ENCODE measurements around the gene RPL10.

RPL10 gene

GRCh38 chrX:154401045-154401799 lies 3.0 kb downstream of the RPL10 start:
- no peak for DNase-seq

DNA sequence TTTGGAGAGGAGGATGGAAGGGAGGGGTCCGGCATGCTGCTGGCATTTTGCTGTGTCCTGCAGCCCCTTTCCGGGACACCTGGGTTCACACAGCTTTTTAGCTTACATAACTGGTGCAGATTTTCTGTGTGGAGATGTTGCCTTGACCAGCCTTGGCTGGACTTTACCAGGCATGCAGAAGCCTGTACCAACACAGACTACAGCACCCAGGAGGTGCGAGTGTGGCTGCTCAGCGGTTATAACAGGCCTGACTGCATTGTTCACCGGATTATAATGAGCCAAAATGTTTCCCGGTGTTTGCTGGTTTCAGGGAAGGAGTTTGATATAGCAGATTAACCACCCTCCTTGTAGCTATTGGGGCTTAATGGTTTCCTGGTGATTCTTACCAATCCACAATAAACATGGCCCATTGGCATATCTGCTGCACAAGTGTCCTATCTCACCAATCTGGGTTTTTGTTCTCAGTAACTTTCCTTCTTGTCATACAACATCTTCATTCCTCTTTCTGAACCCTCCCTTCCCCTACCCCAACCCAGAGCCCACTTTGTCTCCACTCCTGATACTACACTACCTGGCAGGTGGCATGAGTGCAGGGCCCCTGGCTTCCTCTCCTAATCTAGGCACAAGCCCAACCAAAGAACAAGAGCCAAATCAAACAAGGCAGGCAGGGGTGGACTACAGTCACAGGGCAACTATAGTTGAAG lies 3.9 kb downstream of the RPL10 start:
- no peak for DNase-seq

DNA sequence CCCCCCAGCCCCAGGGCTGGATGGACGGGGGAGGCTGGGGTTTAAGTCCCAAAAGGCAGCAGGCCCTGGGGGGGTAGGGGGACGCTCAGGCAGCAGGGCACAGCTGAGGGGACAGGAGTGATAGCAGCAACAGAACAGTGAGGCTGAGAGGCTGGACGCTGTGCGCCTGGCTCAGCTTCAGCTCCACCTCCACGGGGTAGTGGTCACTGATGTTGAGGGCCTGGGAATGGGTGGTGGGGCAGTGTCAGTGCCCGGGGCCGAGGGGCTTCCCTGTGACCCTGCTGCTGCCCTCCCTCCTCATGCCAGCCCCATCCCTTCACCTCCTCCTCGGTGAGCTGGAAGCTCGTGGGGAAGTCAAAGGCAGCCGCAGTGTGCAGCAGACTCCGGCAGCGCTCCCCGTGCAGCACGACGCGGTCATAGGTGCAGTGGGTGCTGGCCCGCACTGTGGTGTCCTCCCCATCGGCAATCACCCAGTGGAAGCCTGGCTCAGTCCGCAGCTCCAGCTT lies 4.5 kb downstream of the RPL10 start:
- no peak for DNase-seq

- no peak for DNase-seq
These were observed 5.0 kb downstream of the RPL10 start for GRCh38 chrX:154403192-154403591.

- DNase-seq, result no peak
These were observed 5.7 kb downstream of the RPL10 start for GRCh38 chrX:154403858-154404257.

DNA sequence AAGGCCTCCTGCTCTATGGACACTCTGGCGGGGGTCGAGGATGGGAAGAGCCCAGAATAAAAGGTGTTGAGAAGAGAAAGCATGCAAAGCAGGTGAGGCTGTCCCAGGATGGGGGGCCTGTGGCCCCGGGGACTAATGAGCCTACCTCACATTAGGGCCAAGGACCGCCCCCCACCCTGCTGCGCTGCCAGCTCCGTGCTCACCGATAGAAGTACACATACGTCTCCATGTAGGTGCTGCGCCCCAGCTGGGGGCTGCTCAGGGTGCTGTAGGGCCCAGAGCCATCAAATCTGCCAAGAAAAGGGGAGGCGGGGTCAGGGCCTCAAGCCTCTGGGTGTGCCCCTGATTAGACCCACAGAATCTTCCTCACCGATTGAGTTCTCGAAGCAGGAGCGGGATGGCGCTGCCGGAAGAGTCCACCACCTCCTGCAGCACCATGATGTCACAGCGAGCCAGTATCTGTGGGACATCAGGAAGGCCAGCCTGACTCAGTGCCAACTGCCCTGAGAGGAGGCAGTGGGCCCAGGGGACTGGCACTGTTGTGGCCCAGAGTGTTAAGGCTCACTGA lies 6.5 kb downstream of the RPL10 start:
- DNase-seq, result no peak

DNA sequence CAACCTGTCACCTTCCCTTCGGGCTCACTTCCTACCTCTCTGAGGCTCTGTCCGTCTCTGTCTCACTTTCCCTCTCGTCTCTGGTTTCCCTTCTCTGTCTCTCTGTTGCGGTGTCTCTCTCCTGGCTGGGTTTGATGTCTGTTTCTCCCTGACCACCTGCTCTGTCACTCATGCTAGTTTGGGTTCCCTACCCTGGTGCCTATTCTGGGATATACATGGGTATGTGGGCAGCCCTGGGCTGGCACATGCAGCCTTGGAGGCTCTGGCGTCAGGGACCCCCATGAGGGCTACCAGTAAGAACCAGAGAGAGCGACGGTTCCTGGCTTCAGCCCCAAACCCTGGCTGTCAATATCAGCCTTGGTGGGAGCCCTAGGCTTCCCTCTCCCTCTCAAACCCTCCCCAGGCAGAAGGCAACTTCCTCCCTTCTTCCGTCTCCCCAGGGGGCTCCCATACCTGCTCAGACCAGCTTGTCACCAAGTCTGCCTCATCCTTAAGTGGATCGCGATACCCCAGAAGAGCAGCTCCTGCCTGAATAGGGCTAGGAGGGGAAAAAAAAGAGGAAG lies 10.6 kb downstream of the RPL10 start:
- no peak for DNase-seq

DNA sequence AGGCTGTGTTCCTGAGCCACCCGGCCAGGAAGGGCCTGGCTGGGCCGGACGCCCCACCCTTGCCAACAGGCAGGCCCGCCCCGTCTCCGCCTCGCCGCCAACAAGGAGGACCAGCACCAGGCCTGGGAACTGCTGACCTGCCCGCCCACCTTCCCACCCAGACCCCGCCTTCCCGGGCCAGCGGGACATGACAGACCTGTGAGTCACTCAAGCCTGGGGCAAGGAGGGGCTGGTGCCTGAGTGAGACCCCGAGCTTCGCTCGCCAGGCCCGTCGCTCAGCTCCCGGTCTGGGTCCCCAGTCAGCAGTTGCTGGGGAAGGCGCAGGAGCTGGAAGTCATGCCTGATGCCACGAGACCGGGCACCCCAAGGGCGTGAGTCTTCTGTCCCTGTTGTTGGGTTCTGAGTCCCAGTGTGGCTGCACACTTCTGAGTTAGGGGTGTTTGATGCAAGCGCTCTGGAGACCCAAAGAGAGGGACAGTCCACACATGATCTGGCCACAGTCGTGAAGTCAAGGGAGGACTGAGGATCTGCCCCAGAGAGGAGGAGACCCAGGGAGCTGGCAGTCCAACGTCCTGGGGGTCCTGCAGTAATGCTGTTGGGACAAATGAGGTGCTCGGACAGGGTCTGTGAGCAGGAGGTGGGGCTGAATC lies 11.2 kb downstream of the RPL10 start, which contains the start of gene DNASE1L1:
DNASE1L1 (minus strand) TSS at position 33 of the 650 bp plus-strand sequence. CDS start 3,686 bp downstream, outside the sequence.
- no peak for DNase-seq

DNA sequence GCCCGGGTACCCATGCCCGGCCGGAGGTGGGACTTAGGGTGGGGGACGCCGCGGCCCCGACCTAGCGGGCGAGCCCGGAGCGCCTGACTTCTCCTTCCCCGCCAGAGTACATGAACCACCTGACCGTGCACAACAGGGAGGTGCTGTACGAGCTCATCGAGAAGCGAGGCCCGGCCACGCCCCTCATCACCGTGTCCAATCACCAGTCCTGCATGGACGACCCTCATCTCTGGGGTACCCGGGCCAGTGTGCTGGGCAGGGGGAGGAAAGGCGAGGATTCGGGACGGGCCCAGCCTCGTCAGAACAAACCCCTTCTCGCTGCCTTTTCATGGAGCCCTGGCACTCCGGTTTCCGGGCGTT lies 13.8 kb downstream of the RPL10 start:
- peak; percentile 26 to 48 for DNase-seq

DNA sequence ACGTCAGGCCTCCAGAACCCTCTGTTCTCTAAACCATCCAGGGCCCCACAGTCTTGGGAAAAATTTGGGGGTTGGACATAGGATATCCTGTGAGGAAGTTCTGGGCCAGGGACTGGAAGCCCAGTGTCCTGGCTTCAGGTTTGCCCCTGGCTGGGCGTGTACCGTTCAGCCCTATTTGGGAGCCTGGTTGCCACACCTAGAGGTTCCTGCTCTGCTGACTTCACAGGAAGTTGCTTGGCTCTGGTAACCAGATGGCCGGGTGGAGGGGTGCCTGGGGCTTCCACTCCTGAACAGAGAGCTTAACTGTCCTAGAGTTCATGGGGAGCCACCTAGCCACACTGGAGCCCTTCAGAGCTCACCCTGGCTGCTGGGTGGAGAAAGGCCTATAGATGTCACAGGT lies 14.3 kb downstream of the RPL10 start:
- no peak for DNase-seq

DNA sequence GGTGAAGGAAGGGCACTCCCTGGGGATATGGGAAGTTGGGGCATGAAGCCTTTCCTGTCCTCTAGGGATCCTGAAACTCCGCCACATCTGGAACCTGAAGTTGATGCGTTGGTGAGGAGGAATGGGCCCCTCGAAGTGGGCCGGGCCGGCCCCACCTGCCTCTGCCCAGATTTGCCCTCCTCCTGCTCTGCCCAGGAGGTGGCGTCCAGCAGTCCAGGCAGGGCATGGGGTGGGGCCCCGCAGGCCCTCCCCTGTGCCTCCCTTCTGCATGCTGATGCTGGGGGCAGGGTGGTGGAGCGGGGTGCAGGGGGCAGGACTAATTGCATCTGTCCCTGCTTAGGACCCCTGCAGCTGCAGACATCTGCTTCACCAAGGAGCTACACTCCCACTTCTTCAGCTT lies 15.0 kb downstream of the RPL10 start:
- no peak for DNase-seq

- no peak for DNase-seq
These were observed 19.0 kb downstream of the RPL10 start for GRCh38 chrX:154417157-154417556.

- no peak for DNase-seq
These were observed 21.0 kb downstream of the RPL10 start for GRCh38 chrX:154419189-154419588.

DNA sequence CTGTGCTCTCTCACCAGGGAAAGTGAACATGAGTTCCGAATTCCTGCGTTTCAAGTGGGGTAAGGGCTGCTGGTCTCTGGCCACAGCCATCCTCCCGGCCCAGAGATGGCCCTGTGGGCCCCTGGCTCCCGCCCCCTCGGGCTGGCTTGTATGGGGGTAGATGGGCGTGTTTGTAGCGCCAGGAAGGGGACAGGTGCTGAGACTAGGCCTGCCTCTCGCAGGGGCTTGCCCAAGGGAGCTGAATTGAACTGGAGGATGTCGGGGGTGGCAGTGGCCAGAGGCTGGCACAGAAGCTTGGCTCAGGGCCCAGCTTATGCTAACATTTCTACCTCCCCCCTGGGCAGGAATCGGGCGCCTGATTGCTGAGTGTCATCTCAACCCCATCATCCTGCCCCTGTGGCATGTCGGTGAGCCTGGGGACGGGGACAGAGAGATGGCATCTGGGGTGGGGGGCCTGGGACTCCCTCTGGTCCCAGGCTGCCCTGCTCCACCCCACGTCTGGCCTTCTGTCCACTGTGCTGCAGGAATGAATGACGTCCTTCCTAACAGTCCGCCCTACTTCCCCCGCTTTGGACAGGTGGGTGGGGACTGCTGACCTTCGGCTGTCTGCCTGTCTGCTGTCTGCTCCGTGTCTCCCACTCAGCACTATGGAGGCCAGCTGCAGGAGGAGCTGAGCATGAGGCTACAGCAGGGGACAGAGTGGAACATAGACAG lies 21.7 kb downstream of the RPL10 start:
- DNase-seq, result no peak

DNA sequence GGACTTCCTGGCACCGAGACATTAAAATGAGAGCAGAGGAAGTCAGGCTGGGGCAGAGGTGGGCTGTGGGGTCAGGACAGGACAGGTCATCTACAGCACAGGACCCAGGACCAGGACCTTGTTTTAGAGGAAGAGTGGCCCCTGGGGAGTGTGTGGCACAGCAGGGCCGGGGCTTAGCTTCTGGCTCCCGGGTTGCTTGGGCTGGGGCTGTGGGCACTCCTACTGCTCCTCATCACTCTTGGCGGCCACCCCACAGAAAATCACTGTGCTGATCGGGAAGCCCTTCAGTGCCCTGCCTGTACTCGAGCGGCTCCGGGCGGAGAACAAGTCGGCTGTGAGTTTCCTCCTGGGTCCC lies 22.2 kb downstream of the RPL10 start:
- no peak for DNase-seq

DNA sequence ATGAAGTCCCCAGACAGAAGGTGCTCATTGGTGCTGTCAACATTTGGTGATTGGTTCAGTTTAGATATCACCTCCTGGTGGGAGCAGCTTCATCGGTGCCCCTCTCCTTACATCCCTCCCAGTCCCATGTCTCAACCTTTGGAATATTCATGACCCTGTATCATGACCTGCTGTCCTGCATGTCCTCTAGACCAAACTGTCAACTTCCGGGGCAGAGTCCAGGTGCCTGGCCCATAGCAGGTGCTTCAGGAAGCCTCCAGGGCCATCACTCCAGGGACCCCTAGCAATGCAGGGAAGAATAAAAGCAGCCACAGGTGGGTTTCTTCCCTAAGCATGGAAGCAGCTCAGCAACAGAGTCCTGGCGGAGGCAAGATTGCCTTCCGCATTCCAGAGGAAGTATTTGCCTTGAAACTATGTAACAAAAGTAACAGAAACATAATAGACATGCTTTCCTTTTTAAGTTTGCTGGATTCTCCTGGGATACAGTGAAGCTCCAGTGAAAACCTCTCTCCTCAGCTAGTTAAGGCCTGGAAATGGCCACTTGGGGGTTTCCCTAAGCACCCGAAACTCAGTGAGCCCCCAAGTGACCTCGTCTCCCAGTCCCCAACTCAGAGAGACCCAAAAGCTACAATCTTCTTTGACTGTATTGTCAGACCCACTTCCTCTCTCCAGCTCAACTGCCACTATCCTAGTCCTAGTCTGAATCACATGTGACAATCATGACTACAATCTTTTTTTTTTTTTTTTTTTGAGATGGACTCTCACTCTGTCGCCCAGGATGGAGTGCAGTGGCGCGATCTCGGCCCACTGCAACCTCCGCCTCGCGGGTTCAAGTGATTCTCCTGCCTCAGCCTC lies 29.0 kb downstream of the RPL10 start:
- DNase-seq, result no peak

- DNase-seq, result peak; percentile 93 to 98
These were observed 30.3 kb downstream of the RPL10 start, which contains the start of gene ATP6AP1 for GRCh38 chrX:154428176-154429171. ATP6AP1 (plus strand) TSS chrX:154428677; CDS start chrX:154428693, 16 bp downstream.

- DNase-seq, result no peak
These were observed 31.5 kb downstream of the RPL10 start for GRCh38 chrX:154429711-154430110.

GRCh38 chrX:154430479-154430878 lies 32.3 kb downstream of the RPL10 start:
- no peak for DNase-seq

DNA sequence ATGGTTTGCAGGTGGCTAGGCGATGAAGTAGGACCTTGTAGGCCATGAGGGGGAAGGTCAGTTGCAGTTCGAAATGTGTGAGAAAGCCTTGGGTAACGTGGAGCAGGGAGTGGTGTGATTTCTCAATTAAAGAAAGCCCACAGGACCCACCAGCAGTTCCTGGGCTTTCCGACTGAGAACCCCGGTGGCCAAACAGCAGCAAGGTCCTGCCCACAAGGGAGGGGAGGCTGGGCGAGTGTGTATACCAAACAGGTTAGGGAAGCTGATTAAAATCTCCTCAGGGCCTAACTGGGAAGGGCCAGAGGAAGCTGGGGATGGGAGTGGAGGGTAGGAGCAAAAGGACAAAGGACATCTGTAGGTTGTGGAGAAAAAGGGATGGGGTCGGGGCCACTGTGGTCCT lies 32.7 kb downstream of the RPL10 start:
- DNase-seq, result no peak
